Fibroblast of peridontal ligament (primary cell): ENCODE results near the gene LGR6.
A peak's percentile ranks its signal among the peaks of the same experiment; 100 is the strongest.
"Not testable (repeated sequence)": the region's sequence is repeated elsewhere in the genome, so short reads cannot be mapped to it uniquely, and the experiment has no call there.

Experiments used
- DNase-seq: peaks from one replicate; pipeline ENCODE4 v3.0.0-alpha.2; 2010; ENCODE audit errors: extremely low read depth

LGR6 gene

GRCh38 chr1:202160377-202160940, 33.1 kb upstream of the LGR6 start, which contains the start of gene PTPN7:
Gene PTPN7, minus strand, starts transcription at chr1:202160602. Its CDS starts 1,200 bp downstream, at chr1:202159402.
- DNase-seq, result no peak

- DNase-seq, result no peak
Observed at GRCh38 chr1:202161151-202162046, 32.2 kb upstream of the LGR6 start.

- DNase-seq, result no peak
Observed at GRCh38 chr1:202162047-202162417, 31.6 kb upstream of the LGR6 start.

GRCh38 chr1:202162418-202163280, 30.9 kb upstream of the LGR6 start:
- no peak for DNase-seq

GRCh38 chr1:202163281-202164270, 30.0 kb upstream of the LGR6 start:
- DNase-seq, result no peak

- no peak for DNase-seq
Observed at GRCh38 chr1:202164271-202165037, 29.1 kb upstream of the LGR6 start.

- DNase-seq, result no peak
Observed at GRCh38 chr1:202165267-202165941, 28.2 kb upstream of the LGR6 start.

- no peak for DNase-seq
Observed at GRCh38 chr1:202165942-202166843, 27.4 kb upstream of the LGR6 start.

- DNase-seq, result not testable (repeated sequence)
Observed at GRCh38 chr1:202167054-202167453, 26.5 kb upstream of the LGR6 start.

GRCh38 chr1:202167708-202168415, 25.7 kb upstream of the LGR6 start:
- peak; percentile 59 for DNase-seq

GRCh38 chr1:202168861-202169260, 24.7 kb upstream of the LGR6 start:
- DNase-seq, result no peak

GRCh38 chr1:202170726-202171125, 22.9 kb upstream of the LGR6 start:
- DNase-seq, result no peak

- no peak for DNase-seq
Observed at GRCh38 chr1:202171292-202172014, 22.1 kb upstream of the LGR6 start.

- DNase-seq, result no peak
Observed at GRCh38 chr1:202172015-202172355, 21.6 kb upstream of the LGR6 start.

GRCh38 chr1:202173993-202174392, 19.6 kb upstream of the LGR6 start:
- no peak for DNase-seq

GRCh38 chr1:202176949-202177927, 16.4 kb upstream of the LGR6 start:
- DNase-seq, result no peak
